ENCODE measurements around the gene PHKA2. TPM values are rescaled to one million over a fixed set of nuclear protein-coding genes. Genes with fewer than 3 reads are reported as not detected.

PHKA2 gene
- total and polyA plus RNA-seq, 2 of the 4 experiments (the other 2 are of a cell fraction) = 10.0 to 21.5 TPM

- Histone ChIP-seq H2AFZ (replicated peaks; ENCODE audit: low read length, poor library complexity) (no peak overlapping the region), H2BK120ac (ENCODE audit: low read depth, low read length) (no peak overlapping the region), H2BK5ac (ENCODE audit: low read depth, low read length, poor library complexity, severe bottlenecking) (no peak overlapping the region), H3K14ac (replicated peaks; ENCODE audit: low read depth, low read length) (no peak overlapping the region), H3K9me1 (ENCODE audit: insufficient read depth, low read length) (peaks cover 3% of the 10 kb centered on the region; the same call in 1 of the 2 replicates), H3K27me3 (ENCODE audit: control insufficient read depth, insufficient read depth, low read length) (no peaks in the 10 kb centered on the region), H3K4me2 (ENCODE audit: low read depth, low read length) (no peak overlapping the region), H4K20me1 (ENCODE audit: insufficient read depth, low read length) (no peaks in the 10 kb centered on the region; the same call in 1 of the 2 replicates), H4K91ac (ENCODE audit: insufficient read depth, low read depth, low read length) (0 out of 2 replicates have a peak overlapping the region, but pooled peaks have one; percentile 6), H3K36me3 (ENCODE audit: control insufficient read depth, insufficient read depth, low read length) (no peaks in the 10 kb centered on the region), H2BK20ac (ENCODE audit: low read depth, low read length) (no peak overlapping the region), H3K9me3 (ENCODE audit: control insufficient read depth, insufficient read depth, low read length) (no peaks in the 10 kb centered on the region), H3K4me1 (ENCODE audit: control insufficient read depth, insufficient read depth, low read length) (0 out of 2 replicates have a peak, but pooled peaks cover 2% of the 10 kb centered on the region), H3K4ac (ENCODE audit: low read depth, low read length) (no peak overlapping the region), H3K27ac (ENCODE audit: insufficient read depth, low read length) (no peak overlapping the region), H3K4me3 (ENCODE audit: insufficient read depth, low read depth, low read length) (no peak overlapping the region), H4K5ac (ENCODE audit: low read depth, low read length) (no peak overlapping the region), H4K8ac (ENCODE audit: low read depth in 2 of 2, low read length in 2 of 2) (no peak overlapping the region), H2BK15ac (ENCODE audit: low read depth, low read length) (no peak overlapping the region), H3K18ac (ENCODE audit: low read depth, low read length) (peak overlapping the region; percentile 33; the same call in 1 of the 2 replicates), H2AK9ac (replicated peaks; ENCODE audit: low read depth, low read length, poor library complexity) (no peak overlapping the region), H2AK5ac (ENCODE audit: low read depth, low read length) (no peak overlapping the region), H3K79me1 (ENCODE audit: low read depth in 1 of 2, low read length in 2 of 2) (peaks cover 0 to 8% of the 10 kb centered on the region in 2 experiments; a peak in 1 of 4 replicates), H3K9ac (ENCODE audit: low read depth, low read length) (no peak overlapping the region), H3K23ac (ENCODE audit: low read depth, low read length) (no peak overlapping the region), H3K56ac (ENCODE audit: extremely low read depth, insufficient read depth, low read length) (no peak overlapping the region)
- intact Hi-C loops (cut with micrococcal nuclease) (no loop called here), dilution Hi-C loops (cut with HindIII; ENCODE audit: low sequenced_read_pairs, unreplicated experiment) (no loop called here), in situ Hi-C loops (cut with MboI; ENCODE audit: low sequenced_read_pairs) (no loop called here)
- BruUV-seq (replicated peaks) = no TSS peak
- POLR2A ChIA-PET (ENCODE audit: unreplicated experiment) = no interaction called here
- CTCF ChIA-PET = interaction anchor here (1.3 kb wide), 1 partner anchor 26 kb away, joined by 3 read pairs; no protein-coding TSS in a partner anchor
- WGBS, 2 experiments (ENCODE audit: extremely low coverage in 2 of 2, insufficient read length in 1 of 2) = no CpG with 5 or more reads among the region's 1 CpG
- TF ChIP-seq CTCF (conservative IDR thresholded peaks at IDR 0.05; ENCODE audit: low read depth, low read length) = no peak
- no peak for TF ChIP-seq MAZ (IDR thresholded peaks at IDR 0.05; ENCODE audit: borderline replicate concordance, low read depth, low read length)
- TF ChIP-seq CEBPB (IDR thresholded peaks at IDR 0.05; ENCODE audit: low read depth, low read length) = no peak
- TF ChIP-seq MAFK (IDR thresholded peaks at IDR 0.05; ENCODE audit: low read depth, low read length) = no peak
- TF ChIP-seq ELK1 (IDR thresholded peaks at IDR 0.05; ENCODE audit: borderline replicate concordance, low read depth, low read length) = no peak
- TF ChIP-seq POLR2A (IDR thresholded peaks at IDR 0.05; ENCODE audit: low read depth, low read length) = no peak
- DNase-seq (no peak), ATAC-seq (ENCODE audit: low read depth) (no peak)
These were observed 14.7 kb upstream of the PHKA2 start for GRCh38 chrX:18998653-18999052.
